Erythroblast (primary cell): Measurements from ENCODE around the gene UPF1.
"Not testable (repeated sequence)": the region's sequence is repeated elsewhere in the genome, so short reads cannot be mapped to it uniquely, and the experiment has no call there.

Experiments
- DNase-seq, 2 experiments: peaks; one replicate each; lab custom pipeline; 2025; lab: John Stamatoyannopoulos, UW
- GATA1 ChIP-seq: IDR thresholded peaks from 2 replicates; pipeline ENCODE4 v1.6.1; 2011; ENCODE audit warnings: low read depth, mild to moderate bottlenecking, control low read depth, low read length, moderate library complexity
- POLR2A ChIP-seq: IDR thresholded peaks from 2 replicates; pipeline ENCODE4 v1.6.1; 2011; ENCODE audit warnings: mild to moderate bottlenecking, low read length

Gene UPF1

GRCh38 chr19:18807861-18808331, 23.9 kb upstream of the UPF1 start:
- DNase-seq = no peak
- TF ChIP-seq GATA1 (no peak), POLR2A (no peak)

GRCh38 chr19:18809149-18809868, 22.4 kb upstream of the UPF1 start:
- TF ChIP-seq GATA1 (no peak), POLR2A (no peak)
- DNase-seq = no peak

- DNase-seq = not testable (repeated sequence)
These were observed 20.1 kb upstream of the UPF1 start for GRCh38 chr19:18811638-18812037.

GRCh38 chr19:18814063-18814462, 17.7 kb upstream of the UPF1 start:
- DNase-seq = no peak
- TF ChIP-seq GATA1 = no peak
- no peak for TF ChIP-seq POLR2A

- no peak for DNase-seq
- TF ChIP-seq GATA1 = no peak
- TF ChIP-seq POLR2A = no peak
These were observed 16.1 kb upstream of the UPF1 start for GRCh38 chr19:18815673-18816072.

- DNase-seq = not testable (repeated sequence)
These were observed 15.1 kb upstream of the UPF1 start for GRCh38 chr19:18816645-18817044.

DNA sequence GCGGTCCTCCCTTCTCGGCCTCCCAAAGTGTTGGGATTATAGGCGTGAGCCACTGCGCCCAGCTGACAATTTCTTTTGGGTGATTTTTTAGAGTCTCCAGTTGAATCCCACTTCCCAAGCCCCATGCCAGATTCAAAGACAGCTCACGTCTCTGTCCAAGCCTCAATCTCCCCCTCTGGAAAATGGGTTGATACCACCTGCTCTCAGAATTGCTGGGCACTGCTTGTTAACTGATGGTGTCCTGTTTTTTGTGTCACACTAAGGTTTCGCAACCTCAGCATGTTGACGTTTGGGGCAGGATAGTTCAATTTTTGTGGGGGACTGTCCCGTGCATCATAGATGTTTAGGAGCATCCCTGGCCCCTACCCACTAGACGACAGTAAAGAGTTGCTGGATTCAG, 14.2 kb upstream of the UPF1 start:
- TF ChIP-seq POLR2A (no peak), GATA1 (no peak)
- no peak for DNase-seq

DNA sequence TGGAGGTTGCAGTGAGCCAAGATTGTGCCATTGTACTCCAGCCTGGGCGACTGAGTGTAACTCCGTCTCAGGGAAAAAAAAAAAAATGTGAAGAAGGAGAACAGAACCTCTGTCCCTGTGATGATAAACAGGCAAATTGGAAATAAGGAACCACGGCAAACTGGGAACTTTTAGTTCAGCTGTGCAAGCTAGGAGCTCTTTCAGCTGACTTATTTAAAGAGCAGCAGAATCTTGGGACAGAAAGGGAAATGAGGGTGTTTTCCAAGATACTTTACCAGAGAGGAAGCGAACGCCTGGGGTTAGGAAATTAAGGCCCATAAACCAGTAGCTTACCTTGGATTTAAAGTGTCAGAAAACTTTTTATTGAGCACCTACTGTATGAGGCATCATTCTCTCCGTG, 3.0 kb upstream of the UPF1 start:
- TF ChIP-seq POLR2A (no peak), GATA1 (no peak)
- DNase-seq = no peak

DNA sequence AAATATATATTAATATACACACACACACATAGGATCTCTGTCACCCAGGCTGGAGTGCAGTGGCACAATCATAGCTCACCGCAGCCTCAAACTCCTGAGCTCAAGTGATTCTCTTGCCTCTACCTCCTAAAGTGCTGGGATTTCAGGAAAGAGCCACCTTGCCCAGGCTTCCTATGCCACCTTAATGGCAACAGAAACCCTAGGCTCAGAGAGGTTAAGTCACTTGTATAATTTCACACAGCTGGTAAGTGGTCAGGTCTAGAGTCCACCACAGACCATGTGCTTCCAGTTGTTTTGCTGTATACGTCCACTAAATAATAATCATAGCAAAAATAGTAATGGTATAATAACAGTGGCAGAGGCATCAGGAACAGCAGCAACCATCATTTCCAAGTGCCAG, 1.3 kb upstream of the UPF1 start:
- DNase-seq = no peak
- TF ChIP-seq GATA1 = no peak
- TF ChIP-seq POLR2A = no peak

DNA sequence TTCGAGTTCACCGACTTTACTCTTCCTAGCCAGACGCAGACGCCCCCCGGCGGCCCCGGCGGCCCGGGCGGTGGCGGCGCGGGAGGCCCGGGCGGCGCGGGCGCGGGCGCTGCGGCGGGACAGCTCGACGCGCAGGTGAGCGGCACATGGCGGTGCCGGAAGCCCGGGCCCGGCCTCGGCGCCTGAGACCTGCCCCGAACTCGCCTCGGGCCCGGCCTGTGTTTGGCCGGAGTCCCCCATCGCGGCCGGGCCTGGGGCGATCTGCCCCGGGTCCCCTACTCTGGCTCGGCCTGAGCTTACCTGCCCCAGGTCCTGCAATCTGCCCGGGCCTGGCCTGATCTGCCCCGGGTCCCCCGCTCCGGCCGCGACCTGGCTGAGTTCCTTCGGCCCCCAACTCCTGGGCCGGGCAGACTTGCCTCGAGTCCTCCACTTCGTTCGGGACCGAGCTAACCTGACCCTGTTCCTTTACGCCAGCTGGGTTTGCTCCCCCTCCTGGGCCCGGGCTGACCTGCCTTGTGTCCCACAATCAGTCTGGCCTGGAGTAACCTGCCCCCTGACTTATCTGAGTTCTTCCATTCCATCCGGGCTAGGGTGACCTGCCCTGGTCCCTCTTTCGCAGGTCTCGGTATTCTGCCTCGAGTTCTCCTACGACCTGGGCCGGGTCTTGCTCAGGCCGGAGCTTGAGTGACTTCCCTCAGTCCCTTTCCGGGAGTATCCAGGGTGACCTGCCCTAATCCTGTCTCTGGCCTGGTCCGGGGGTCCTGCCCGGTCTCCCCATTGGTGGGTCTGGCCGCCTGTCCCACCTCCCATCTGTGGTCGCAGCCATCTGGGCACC, 764 bp downstream of the UPF1 start:
- no peak for TF ChIP-seq GATA1
- TF ChIP-seq POLR2A = no peak
- DNase-seq = peak; percentile 86 to 88

DNA sequence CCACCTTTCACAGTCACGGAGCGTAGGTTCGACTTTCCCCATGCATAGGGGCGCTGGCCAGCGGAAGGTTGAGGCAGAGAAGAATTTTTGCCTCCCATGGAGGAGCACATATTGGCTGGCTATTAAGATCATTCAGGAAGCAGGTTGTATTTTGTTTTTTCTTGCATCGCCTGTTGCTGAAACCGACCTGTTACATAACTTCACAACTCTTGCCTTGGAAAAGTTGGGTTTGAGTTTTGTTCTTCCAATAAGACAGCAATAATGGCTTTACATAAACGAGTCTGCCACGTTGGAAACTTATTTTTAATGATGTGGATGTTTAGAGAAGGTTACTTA, 1.4 kb downstream of the UPF1 start:
- DNase-seq = no peak
- TF ChIP-seq POLR2A (no peak), GATA1 (no peak)

- DNase-seq = peak; percentile 21 to 23
- TF ChIP-seq POLR2A (no peak), GATA1 (no peak)
These were observed 2.3 kb downstream of the UPF1 start for GRCh38 chr19:18833849-18834643.

- no peak for DNase-seq
- TF ChIP-seq POLR2A = no peak
- no peak for TF ChIP-seq GATA1
These were observed 2.9 kb downstream of the UPF1 start for GRCh38 chr19:18834644-18834984.

GRCh38 chr19:18839465-18840287, 7.9 kb downstream of the UPF1 start:
- TF ChIP-seq POLR2A (no peak), GATA1 (no peak)
- DNase-seq = no peak
